ENCODE data around the gene CEBPG. TPM values are rescaled to one million over a fixed set of nuclear protein-coding genes. Genes with fewer than 3 reads are reported as not detected.

The CEBPG gene
- total RNA-seq = 21.2 TPM

GRCh38 chr19:33373453-33374235 lies at the start of gene CEBPG:
CEBPG (plus strand) TSS chr19:33373709; CDS start chr19:33379240, 5,531 bp downstream.
- intact Hi-C loops (cut with DNase I) = no loop called here
- ATAC-seq = peak; percentile 98
- peak; percentile 96 for DNase-seq (ENCODE audit: low spot score)

- no peak for DNase-seq (ENCODE audit: low spot score)
- ATAC-seq = no peak
- intact Hi-C loops (cut with DNase I) = no loop called here
These were observed 48.9 kb upstream of the CEBPG start for GRCh38 chr19:33324628-33325027.

GRCh38 chr19:33325920-33326319 lies 47.6 kb upstream of the CEBPG start:
- DNase-seq (ENCODE audit: low spot score) (no peak), ATAC-seq (peak; percentile 85)
- intact Hi-C loops (cut with DNase I) = no loop called here

GRCh38 chr19:33329060-33329459 lies 44.4 kb upstream of the CEBPG start:
- no peak for DNase-seq (ENCODE audit: low spot score)
- no peak for ATAC-seq
- intact Hi-C loops (cut with DNase I) = no loop called here

GRCh38 chr19:33329736-33330135 lies 43.8 kb upstream of the CEBPG start:
- ATAC-seq (no peak), DNase-seq (ENCODE audit: low spot score) (no peak)
- intact Hi-C loops (cut with DNase I) = no loop called here

GRCh38 chr19:33332248-33332647 lies 41.3 kb upstream of the CEBPG start:
- ATAC-seq (peak; percentile 62), DNase-seq (ENCODE audit: low spot score) (no peak)
- intact Hi-C loops (cut with DNase I) = no loop called here

- ATAC-seq (no peak), DNase-seq (ENCODE audit: low spot score) (no peak)
- intact Hi-C loops (cut with DNase I) = no loop called here
These were observed 40.4 kb upstream of the CEBPG start for GRCh38 chr19:33333151-33333550.

- intact Hi-C loops (cut with DNase I) = no loop called here
- no peak for DNase-seq (ENCODE audit: low spot score)
- no peak for ATAC-seq
These were observed 39.9 kb upstream of the CEBPG start for GRCh38 chr19:33333642-33334041.

GRCh38 chr19:33334271-33334670 lies 39.2 kb upstream of the CEBPG start:
- ATAC-seq = no peak

GRCh38 chr19:33335446-33335845 lies 38.1 kb upstream of the CEBPG start:
- DNase-seq (ENCODE audit: low spot score) (no peak), ATAC-seq (no peak)
- intact Hi-C loops (cut with DNase I) = no loop called here

More at GRCh38 chr19:33334271-33334670, 39.2 kb upstream of the CEBPG start:
- DNase-seq (ENCODE audit: low spot score) = no peak
- intact Hi-C loops (cut with DNase I) = no loop called here

- no peak for ATAC-seq
- intact Hi-C loops (cut with DNase I) = no loop called here
- DNase-seq (ENCODE audit: low spot score) = no peak
These were observed 34.2 kb upstream of the CEBPG start for GRCh38 chr19:33339016-33339984.

GRCh38 chr19:33340991-33341390 lies 32.5 kb upstream of the CEBPG start:
- intact Hi-C loops (cut with DNase I) = no loop called here
- no peak for ATAC-seq
- no peak for DNase-seq (ENCODE audit: low spot score)

GRCh38 chr19:33343301-33343700 lies 30.2 kb upstream of the CEBPG start:
- ATAC-seq (no peak), DNase-seq (ENCODE audit: low spot score) (no peak)
- intact Hi-C loops (cut with DNase I) = no loop called here

- no peak for DNase-seq (ENCODE audit: low spot score)
These were observed 29.5 kb upstream of the CEBPG start for GRCh38 chr19:33343859-33344572.

GRCh38 chr19:33344573-33344925 lies 29.0 kb upstream of the CEBPG start:
- intact Hi-C loops (cut with DNase I) = no loop called here
- DNase-seq (ENCODE audit: low spot score) (no peak), ATAC-seq (peak; percentile 62)

More at GRCh38 chr19:33343859-33344572, 29.5 kb upstream of the CEBPG start:
- ATAC-seq = peak; percentile 95
- intact Hi-C loops (cut with DNase I) = no loop called here

GRCh38 chr19:33345163-33345562 lies 28.3 kb upstream of the CEBPG start:
- intact Hi-C loops (cut with DNase I) = no loop called here
- ATAC-seq = no peak
- DNase-seq (ENCODE audit: low spot score) = no peak

GRCh38 chr19:33346665-33347064 lies 26.8 kb upstream of the CEBPG start:
- no peak for DNase-seq (ENCODE audit: low spot score)
- ATAC-seq = no peak
- intact Hi-C loops (cut with DNase I) = no loop called here

GRCh38 chr19:33347300-33347699 lies 26.2 kb upstream of the CEBPG start:
- no peak for ATAC-seq
- intact Hi-C loops (cut with DNase I) = no loop called here

GRCh38 chr19:33348301-33349010 lies 25.1 kb upstream of the CEBPG start:
- DNase-seq (ENCODE audit: low spot score) = peak; percentile 33
- intact Hi-C loops (cut with DNase I) = no loop called here
- ATAC-seq = no peak

More at GRCh38 chr19:33347300-33347699, 26.2 kb upstream of the CEBPG start:
- no peak for DNase-seq (ENCODE audit: low spot score)
